IMR-90 (cell line): Measurements from ENCODE around the gene TBC1D10A. TPM values are rescaled to one million over a fixed set of nuclear protein-coding genes. Genes with fewer than 3 reads are reported as not detected.

Source experiments
- ATAC-seq: fragments of 200-7000 bp; cut with Tn5 transposase; 2 replicates; pipeline ENCODE4 v1.9.1; 2020; ENCODE audit warnings: low read depth, mild to moderate bottlenecking, moderate library complexity
- BruUV-seq: library from RNA; stranded (reverse); fragments of 400-500 nt; replicated peaks from 2 replicates; lab custom pipeline; 2021; lab: Mats Ljungman, UMichigan
- CTCF ChIA-PET: fragments of 300-600 bp; formaldehyde crosslinking; extraction: SDS; loops from one replicate; lab custom pipeline; 2021; ENCODE audit warnings: antibody characterized with exemption; lab: Yijun Ruan, JAX
- POLR2A ChIA-PET: fragments of 300-600 bp; sonication (Branson Sonifier 250); formaldehyde crosslinking; loops from one replicate; lab custom pipeline; 2022; ENCODE audit warnings: antibody characterized with exemption; ENCODE audit not compliant: unreplicated experiment; lab: Charles Lee
- DNase-seq: peaks from one replicate; pipeline ENCODE4 v3.0.0; 2013
- H2AFZ ChIP-seq: replicated peaks from 2 replicates; pipeline ENCODE3; 2013; ENCODE audit warnings: low read length, mild to moderate bottlenecking; ENCODE audit not compliant: poor library complexity
- H2AK5ac ChIP-seq: 2 replicates; pipeline ENCODE4 v1.6.1; 2013; ENCODE audit warnings: low read depth, low read length, inconsistent platforms
- H2AK9ac ChIP-seq: replicated peaks from 2 replicates; pipeline ENCODE3; 2013; ENCODE audit warnings: mild to moderate bottlenecking, low read depth, low read length, moderate library complexity; ENCODE audit not compliant: poor library complexity
- H2BK120ac ChIP-seq: 2 replicates; pipeline ENCODE4 v1.6.1; 2013; ENCODE audit warnings: low read depth, low read length, inconsistent platforms
- H2BK15ac ChIP-seq: 3 replicates; pipeline ENCODE4 v1.6.1; 2013; ENCODE audit warnings: low read depth, low read length, inconsistent platforms
- H2BK20ac ChIP-seq: 2 replicates; pipeline ENCODE4 v1.6.1; 2013; ENCODE audit warnings: low read depth, mild to moderate bottlenecking, inconsistent platforms, low read length, moderate library complexity
- H2BK5ac ChIP-seq: 2 replicates; pipeline ENCODE4 v1.6.1; 2013; ENCODE audit warnings: mild to moderate bottlenecking, low read depth, low read length, inconsistent platforms; ENCODE audit not compliant: poor library complexity, severe bottlenecking
- H3K14ac ChIP-seq: replicated peaks from 2 replicates; pipeline ENCODE4 v1.6.1; 2013; ENCODE audit warnings: low read depth, low read length, inconsistent platforms
- H3K18ac ChIP-seq: 2 replicates; pipeline ENCODE4 v1.6.1; 2013; ENCODE audit warnings: low read depth, low read length, control low read depth
- H3K23ac ChIP-seq: 2 replicates; pipeline ENCODE4 v1.6.1; 2013; ENCODE audit warnings: low read depth, low read length, inconsistent platforms
- H3K27ac ChIP-seq: 2 replicates; pipeline ENCODE4 v1.5.1; 2013; ENCODE audit warnings: mild to moderate bottlenecking, control low read depth, low read length; ENCODE audit not compliant: insufficient read depth
- H3K27me3 ChIP-seq: 2 replicates; pipeline ENCODE4 v1.6.1; 2013; ENCODE audit warnings: low read length; ENCODE audit not compliant: control insufficient read depth, insufficient read depth
- H3K36me3 ChIP-seq: 2 replicates; pipeline ENCODE4 v1.6.1; 2013; ENCODE audit warnings: low read length, mixed read lengths; ENCODE audit not compliant: control insufficient read depth, insufficient read depth
- H3K4ac ChIP-seq: 2 replicates; pipeline ENCODE4 v1.6.1; 2013; ENCODE audit warnings: low read depth, low read length, inconsistent platforms
- H3K4me1 ChIP-seq: 2 replicates; pipeline ENCODE4 v1.6.1; 2013; ENCODE audit warnings: low read length, mixed read lengths; ENCODE audit not compliant: control insufficient read depth, insufficient read depth
- H3K4me2 ChIP-seq: 2 replicates; pipeline ENCODE4 v1.6.1; 2013; ENCODE audit warnings: low read depth, mild to moderate bottlenecking, control low read depth, low read length, moderate library complexity
- H3K4me3 ChIP-seq: 2 replicates; pipeline ENCODE4 v1.5.1; 2013; ENCODE audit warnings: low read depth, mild to moderate bottlenecking, control low read depth, low read length, moderate library complexity; ENCODE audit not compliant: insufficient read depth
- H3K56ac ChIP-seq: 2 replicates; pipeline ENCODE4 v1.6.1; 2013; ENCODE audit warnings: low read length, inconsistent platforms; ENCODE audit not compliant: insufficient read depth; ENCODE audit errors: extremely low read depth
- H3K79me1 ChIP-seq, 2 experiments: 2 replicates each; pipeline ENCODE4 v1.6.1; 2013; ENCODE audit warnings: low read length in 2 of 2, inconsistent platforms in 1 of 2, low read depth in 1 of 2
- H3K9ac ChIP-seq: 2 replicates; pipeline ENCODE4 v1.6.1; 2013; ENCODE audit warnings: low read depth, low read length, control low read depth
- H3K9me1 ChIP-seq: 2 replicates; pipeline ENCODE4 v1.6.1; 2013; ENCODE audit warnings: low read length, inconsistent platforms; ENCODE audit not compliant: insufficient read depth
- H3K9me3 ChIP-seq: 2 replicates; pipeline ENCODE4 v1.6.1; 2013; ENCODE audit warnings: low read length; ENCODE audit not compliant: control insufficient read depth, insufficient read depth
- H4K20me1 ChIP-seq: 2 replicates; pipeline ENCODE4 v1.6.1; 2013; ENCODE audit warnings: low read length, inconsistent platforms; ENCODE audit not compliant: insufficient read depth
- H4K5ac ChIP-seq: 2 replicates; pipeline ENCODE4 v1.6.1; 2013; ENCODE audit warnings: mild to moderate bottlenecking, low read depth, low read length, control low read depth
- H4K8ac ChIP-seq, 2 experiments: 2 replicates each; pipeline ENCODE4 v1.6.1; 2013; ENCODE audit warnings: low read depth in 2 of 2, low read length in 2 of 2, control low read depth in 1 of 2, inconsistent platforms in 1 of 2
- H4K91ac ChIP-seq: 2 replicates; pipeline ENCODE4 v1.6.1; 2013; ENCODE audit warnings: low read depth, low read length, inconsistent platforms; ENCODE audit not compliant: insufficient read depth
- CEBPB ChIP-seq: IDR thresholded peaks from 2 replicates; pipeline ENCODE4 v1.6.1; 2012; ENCODE audit warnings: low read depth, low read length, improper control_type of control experiment
- MAZ ChIP-seq: IDR thresholded peaks from 2 replicates; pipeline ENCODE4 v1.6.1; 2012; ENCODE audit warnings: low read depth, mild to moderate bottlenecking, low read length, improper control_type of control experiment, moderate library complexity, borderline replicate concordance
- POLR2A ChIP-seq: IDR thresholded peaks from 2 replicates; pipeline ENCODE4 v1.6.1; 2012; ENCODE audit warnings: mild to moderate bottlenecking, low read depth, low read length
- WGBS, 2 experiments: methylation state at CpG; one replicate each; pipeline versions ENCODE4 v1.1.5 to v1.1.7; 2013; ENCODE audit warnings: missing lambda C conversion rate in 2 of 2; ENCODE audit not compliant: insufficient read length in 1 of 2; ENCODE audit errors: extremely low coverage in 2 of 2; 5-methylcytosine and 5-hydroxymethylcytosine counted together
- dilution Hi-C: fragments of 300-500 bp; cut with HindIII; formaldehyde crosslinking; loops from one replicate; pipeline ENCODE4 v1.14.3; 2018; ENCODE audit warnings: low sequenced_read_pairs; ENCODE audit not compliant: unreplicated experiment
- in situ Hi-C: fragments of 300-500 bp; cut with MboI; formaldehyde crosslinking; loops from 3 replicates; pipeline ENCODE4 v1.14.3; 2019; ENCODE audit warnings: low sequenced_read_pairs, inconsistent platforms, mixed read lengths
- intact Hi-C: fragments of 100-400 bp; cut with micrococcal nuclease; formaldehyde crosslinking; loops from 2 replicates; pipeline ENCODE4 v1.10.0; 2022
- polyA plus RNA-seq, 3 experiments: library from polyadenylated mRNA; depleted of rRNA; stranded (reverse); fragments of >200 nt; gene quantifications; 2 replicates each; pipeline ENCODE4 v1.2.3, GENCODE V29; 2012; ENCODE audit warnings: low replicate concordance in 1 of 3
- total RNA-seq: library from RNA; depleted of rRNA; stranded (reverse); fragments of >200 nt; gene quantifications from 2 replicates; pipeline ENCODE4 v1.2.3, GENCODE V29; 2012
- TF ChIP-seq, protein P1 (sequence below): fragments of 150-350 bp; IDR thresholded peaks from 2 replicates; pipeline ENCODE4 v1.6.1; 2017; ENCODE audit warnings: mild to moderate bottlenecking, antibody characterized with exemption, low read length, low read depth

TBC1D10A gene
- total and polyA plus RNA-seq, 2 of the 4 experiments (the other 2 are of a cell fraction) = 16.3 to 33.1 TPM

DNA sequence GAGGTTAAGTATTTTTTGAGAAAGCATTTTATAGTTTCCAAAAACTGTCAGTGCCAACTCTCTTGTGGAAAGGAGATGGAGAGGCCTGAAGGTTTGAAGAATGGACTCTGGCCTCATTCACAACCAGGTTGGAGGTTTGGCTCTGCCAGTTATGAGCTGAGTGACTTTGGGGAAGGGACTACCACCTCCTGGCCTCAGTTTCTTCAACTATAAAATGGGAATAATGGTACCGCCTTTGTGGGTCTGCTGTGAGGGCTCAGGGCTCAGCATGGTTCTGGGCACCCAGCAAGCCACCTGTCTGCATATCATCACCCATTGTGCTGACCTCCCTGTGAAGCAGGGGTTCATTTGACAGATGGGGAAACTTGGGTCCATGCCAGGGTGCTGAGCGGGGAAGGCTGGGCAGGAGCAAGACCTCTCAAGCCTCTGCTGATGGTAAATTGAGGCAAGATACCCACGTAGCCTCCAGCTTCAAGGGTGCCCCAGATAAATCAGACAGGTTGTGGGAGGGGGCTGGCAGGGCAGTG, 76.6 kb downstream of the TBC1D10A start:
- Histone ChIP-seq H2BK15ac (peak overlapping the region; percentile 92), H4K5ac (peak overlapping the region; percentile 74), H3K4me1 (peaks cover 55% of the 10 kb centered on the region), H2BK120ac (peak overlapping the region; percentile 71; the same call in 1 of the 2 replicates), H3K9ac (no peak overlapping the region), H3K27me3 (no peaks in the 10 kb centered on the region), H3K4ac (peak overlapping the region; percentile 51; the same call in 1 of the 2 replicates), H3K4me2 (no peak overlapping the region), H2BK5ac (peak overlapping the region; percentile 66), H2AK9ac (no peak overlapping the region), H2AFZ (no peak overlapping the region), H2AK5ac (peak overlapping the region; percentile 91), H4K20me1 (no peaks in the 10 kb centered on the region), H3K56ac (no peak overlapping the region; the same call in 1 of the 2 replicates), H4K8ac (peak overlapping the region; percentile 51 to 98), H3K36me3 (peaks cover under 1% of the 10 kb centered on the region), H2BK20ac (peak overlapping the region; percentile 81; the same call in 1 of the 2 replicates), H3K79me1 (peaks cover 9 to 21% of the 10 kb centered on the region in 2 experiments; a peak in 3 of 4 replicates), H3K4me3 (no peak overlapping the region), H3K18ac (peak overlapping the region; percentile 50; the same call in 1 of the 2 replicates), H3K23ac (0 out of 2 replicates have a peak overlapping the region, but pooled peaks have one; percentile 64), H3K27ac (peak overlapping the region; percentile 7; the same call in 1 of the 2 replicates), H3K9me1 (peaks cover 17% of the 10 kb centered on the region), H3K9me3 (no peaks in the 10 kb centered on the region), H3K14ac (peak overlapping the region; percentile 34; the same call in 1 of the 2 replicates), H4K91ac (peak overlapping the region; percentile 87)
- ChIA-PET POLR2A (interaction anchor here (0.6 kb wide), 1 partner anchor 21 kb away, joined by 3 read pairs; no protein-coding TSS in a partner anchor), CTCF (no interaction called here)
- WGBS, 2 experiments = 83% methylated on average over 1 of the region's 3 CpGs; no CpG with 5 or more reads in 1 of the 2 experiments
- intact Hi-C loops = no loop called here
- no peak for DNase-seq
- no TSS peak for BruUV-seq
- dilution Hi-C loops = no loop called here
- no peak for ATAC-seq
- TF ChIP-seq CEBPB (no peak), POLR2A (no peak), MAZ (no peak)
- TF ChIP-seq, protein P1, sequence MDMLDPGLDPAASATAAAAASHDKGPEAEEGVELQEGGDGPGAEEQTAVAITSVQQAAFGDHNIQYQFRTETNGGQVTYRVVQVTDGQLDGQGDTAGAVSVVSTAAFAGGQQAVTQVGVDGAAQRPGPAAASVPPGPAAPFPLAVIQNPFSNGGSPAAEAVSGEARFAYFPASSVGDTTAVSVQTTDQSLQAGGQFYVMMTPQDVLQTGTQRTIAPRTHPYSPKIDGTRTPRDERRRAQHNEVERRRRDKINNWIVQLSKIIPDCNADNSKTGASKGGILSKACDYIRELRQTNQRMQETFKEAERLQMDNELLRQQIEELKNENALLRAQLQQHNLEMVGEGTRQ = no peak
- in situ Hi-C loops = no loop called here
